GM18519 (cell line): ENCODE measurements around the gene DIP2C.

ENCODE experiments used
- ATAC-seq: cut with Tn5 transposase; IDR thresholded peaks from one replicate; pipeline ENCODE4 v1.9.1; 2021; ENCODE audit warnings: mild to moderate bottlenecking, moderate library complexity; ENCODE audit not compliant: unreplicated experiment, low FRiP score

Gene DIP2C

DNA sequence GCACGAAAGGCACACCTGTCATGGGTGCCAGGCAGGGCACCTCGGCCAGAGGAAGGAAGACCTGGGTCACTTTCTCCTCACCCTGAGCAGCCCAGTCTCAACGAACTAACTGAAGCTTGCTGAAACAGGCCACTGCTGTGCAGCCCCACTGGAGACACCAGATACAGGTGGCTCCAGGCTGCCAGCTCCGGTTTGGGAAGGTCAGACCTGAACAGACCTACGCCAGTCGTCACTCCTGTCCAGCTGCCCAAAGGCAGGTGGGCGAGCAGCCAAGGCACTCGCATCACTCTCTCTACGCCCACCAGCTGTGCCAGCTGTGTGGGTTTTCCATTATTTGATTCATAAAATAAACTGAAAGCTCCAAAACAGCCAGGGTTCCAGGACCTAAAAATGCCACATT is 298.2 kb downstream of the DIP2C start:
- no peak for ATAC-seq

DNA sequence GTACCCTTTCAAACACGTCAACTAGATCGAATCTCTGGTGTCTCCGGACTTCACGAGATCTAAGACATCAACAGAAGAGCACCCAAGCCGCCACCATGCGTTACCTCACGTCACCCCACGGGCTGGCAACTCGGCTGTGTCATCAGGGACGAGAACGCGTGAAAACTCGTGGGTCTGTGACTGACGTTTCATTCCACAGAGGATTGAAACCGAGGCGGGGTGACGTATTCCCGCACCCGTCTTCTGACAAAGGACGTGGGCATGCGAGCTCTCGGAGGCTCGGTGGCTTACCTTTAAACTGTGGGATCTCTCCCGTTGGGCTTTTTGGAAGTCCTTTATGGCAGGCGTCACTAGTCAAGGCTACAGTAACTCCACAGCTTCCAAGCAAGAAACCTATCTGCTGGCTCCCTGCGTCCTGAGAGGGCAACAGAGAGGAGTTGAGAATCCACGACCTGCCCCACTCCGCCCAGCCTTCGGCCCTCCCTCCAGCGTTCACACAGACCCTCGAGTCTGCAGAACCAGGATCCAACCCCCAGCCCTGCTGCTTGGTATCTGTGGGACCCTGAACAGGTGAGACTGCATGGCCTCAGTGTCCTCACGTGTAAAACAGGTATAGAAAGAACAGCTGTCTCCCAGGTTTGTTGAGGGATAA is 298.9 kb downstream of the DIP2C start:
- no peak for ATAC-seq

DNA sequence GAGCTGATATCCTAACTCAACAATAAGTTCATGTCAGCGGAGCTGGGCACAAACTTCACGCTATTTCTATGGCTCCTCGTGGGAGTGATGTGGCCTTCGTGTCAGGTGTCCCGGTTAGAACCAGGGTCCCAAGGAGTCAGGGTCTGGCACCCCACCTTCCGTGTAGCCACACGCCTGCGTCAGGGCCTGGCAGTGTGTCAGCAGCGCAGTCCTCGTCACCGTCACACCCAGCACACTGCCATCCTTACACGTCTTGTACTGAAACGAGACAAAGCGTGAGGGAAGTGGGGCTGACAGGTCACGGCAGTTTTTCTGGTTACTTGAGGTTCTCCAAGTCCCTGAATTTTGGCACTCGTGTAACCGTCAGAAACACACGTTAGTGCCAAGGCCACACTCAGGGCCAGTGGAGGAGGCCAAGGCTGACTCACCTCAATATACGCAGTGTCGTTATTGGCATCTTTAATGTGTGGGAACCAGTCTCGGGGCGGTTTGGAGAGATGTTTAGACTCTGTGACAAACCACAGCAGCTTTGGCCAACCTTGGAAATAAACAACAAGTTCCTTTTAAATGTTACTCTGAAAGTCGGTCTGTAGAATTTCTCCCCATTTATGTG is 299.5 kb downstream of the DIP2C start:
- no peak for ATAC-seq

DNA sequence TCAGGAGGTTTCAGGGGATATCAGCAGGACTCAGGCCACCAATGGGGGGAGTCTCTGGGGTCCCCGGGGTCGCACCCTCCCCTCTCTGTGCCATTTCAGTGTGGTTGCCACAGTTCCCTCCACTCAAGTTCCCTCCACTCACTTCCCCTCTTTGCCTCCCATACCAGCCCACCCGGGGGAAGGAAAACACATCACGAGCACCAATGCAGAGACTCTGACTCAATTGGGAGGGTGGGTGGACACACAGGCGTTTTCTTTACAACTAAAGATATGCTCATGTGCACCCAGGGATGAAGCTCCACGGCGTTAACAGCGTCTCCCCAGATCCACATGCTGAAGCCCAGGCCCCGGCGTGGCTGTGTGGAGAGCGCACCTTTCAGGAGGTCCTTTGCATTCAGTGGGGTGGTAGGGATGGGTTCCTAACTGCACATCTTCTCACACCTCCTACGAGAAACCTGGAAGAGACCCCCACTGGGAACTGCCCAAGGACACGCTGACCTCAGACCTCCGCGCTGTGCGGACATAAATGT is 300.1 kb downstream of the DIP2C start:
- no peak for ATAC-seq

DNA sequence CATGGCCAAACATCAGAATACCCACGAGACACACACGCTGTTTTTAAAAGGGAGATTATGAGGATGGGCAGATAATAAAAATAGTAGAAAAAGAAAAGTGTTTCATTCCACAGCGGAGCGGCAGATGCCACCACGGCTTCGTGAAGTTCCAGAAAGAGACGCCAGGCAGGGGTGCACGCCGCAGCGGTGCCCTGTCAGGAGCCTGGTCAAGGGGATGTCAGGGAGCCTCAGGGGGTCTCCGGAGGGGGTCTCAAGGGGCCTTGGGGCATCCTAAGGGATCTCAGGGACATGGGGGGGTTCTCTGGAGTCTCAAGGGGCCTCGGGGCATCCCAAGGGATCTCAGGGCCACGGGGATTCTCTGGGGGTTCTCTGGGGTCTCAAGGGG is 300.8 kb downstream of the DIP2C start:
- no peak for ATAC-seq

DNA sequence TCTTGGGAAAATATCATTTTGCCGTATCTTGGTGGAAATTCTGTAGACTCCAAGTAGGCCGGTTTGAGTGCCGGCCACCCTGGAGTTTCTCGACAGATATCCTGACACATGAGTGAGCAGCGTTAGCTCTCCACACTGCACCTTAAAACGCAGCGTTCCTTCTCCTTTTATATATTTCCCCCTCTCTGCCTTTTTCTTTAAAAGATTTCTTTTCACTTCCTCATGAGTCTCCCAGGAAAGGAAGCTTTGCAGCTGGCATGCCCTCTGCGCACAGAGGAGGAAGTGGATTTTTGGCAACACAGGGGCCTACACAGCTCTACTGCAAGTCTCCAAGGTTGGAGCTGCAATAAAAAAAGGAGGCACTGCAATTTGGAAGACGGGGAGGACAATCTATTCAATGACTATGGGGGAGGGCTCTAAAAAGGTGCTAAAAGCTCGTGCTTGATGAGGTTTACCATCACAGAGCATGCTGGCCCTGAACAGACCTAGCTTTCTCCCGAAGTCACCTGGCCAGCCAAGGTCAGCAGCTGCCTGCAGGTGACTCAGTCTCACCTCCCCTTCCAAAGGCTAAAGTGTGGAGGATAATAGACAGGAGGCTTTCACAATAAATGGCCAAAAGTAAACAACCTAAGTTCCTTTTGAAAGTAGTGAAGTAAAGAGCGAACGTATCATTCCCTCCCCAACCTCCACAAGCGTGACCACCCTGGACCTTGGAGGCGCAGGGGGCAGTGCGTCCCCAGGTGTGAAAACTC is 301.4 kb downstream of the DIP2C start:
- ATAC-seq = no peak

DNA sequence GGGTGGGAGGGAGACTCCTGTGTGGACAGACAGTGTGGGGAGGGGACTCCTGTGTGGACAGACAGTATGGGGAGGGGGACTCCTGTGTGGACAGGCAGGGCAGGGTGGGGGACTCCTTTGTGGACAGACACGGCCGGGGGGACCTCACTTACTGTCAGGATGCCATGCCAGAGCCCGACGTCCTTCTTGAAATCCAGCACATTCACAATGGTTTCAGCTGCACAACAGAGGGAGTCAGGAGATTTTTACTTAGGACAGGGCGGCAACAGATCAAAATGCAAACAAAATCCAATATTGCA is 301.9 kb downstream of the DIP2C start:
- ATAC-seq = no peak

DNA sequence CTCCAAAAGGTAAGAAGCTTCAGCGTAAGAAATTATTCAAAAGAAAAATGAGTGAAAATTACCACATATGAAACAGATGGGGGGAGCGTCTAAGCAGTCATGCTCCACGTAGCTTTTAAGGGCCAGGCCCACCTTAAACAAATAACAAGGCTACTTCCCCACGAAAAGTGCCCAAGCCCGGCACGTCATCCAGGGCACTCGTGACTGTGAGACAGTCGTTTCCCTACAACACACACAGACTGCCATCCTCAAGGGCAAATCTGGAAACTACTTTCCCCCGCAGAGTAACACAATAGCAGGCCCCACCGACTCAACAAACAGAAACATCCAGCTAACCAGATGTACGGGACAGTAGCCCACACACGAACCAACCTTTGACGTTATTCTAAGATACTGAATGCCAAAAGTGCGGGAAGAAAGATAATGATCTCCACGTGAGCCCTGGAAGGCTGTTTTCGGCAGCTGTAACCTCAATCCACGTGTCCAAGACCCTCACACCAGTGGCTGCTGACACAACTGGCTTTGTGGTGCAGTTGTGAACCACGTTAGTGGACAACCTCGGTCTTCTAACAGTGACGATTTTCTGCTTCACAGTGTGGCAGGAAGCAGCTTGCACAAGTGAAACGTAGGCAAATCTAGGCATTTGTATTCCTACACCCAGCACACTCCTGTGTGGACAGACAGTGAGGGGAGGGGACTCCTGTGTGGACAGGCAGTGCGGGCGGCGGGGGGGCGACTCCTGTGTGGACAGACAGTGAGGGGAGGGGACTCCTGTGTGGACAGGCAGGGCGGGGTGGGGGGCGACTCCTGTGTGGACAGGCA is 302.5 kb downstream of the DIP2C start:
- no peak for ATAC-seq

DNA sequence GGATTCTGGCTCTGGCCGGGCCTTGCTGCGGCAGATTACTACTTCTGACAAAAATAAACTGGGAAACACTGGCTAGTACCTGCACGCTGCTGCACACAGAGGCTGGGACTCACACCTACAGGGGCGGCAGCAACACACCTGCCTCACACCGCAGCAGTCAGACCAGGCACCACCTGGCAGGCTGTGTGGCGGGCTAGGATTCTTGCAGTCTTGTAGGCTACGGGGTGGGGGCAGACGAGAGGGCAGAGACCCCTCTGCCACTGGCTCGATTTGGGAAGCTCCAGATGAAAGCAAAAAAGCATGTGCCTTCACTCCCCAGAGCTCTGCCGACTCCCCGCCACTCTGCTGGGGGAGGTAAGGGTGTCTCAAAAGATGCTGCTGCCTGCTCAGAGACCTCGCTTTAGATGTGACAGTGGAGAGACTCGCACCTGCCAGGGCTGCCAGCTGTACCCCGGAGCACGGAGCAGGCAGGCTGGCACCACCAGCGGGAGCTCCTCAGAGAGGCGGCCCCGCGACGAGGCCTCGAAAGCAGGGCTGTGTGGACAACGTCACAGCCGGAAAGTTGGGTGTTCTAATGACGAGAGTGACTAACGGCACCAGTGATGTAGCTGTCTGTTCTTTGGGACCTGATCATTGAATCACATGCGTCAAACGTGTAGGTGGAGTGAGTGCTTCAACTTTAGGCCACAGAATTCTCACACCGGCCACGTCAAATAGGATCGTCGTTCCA is 303.7 kb downstream of the DIP2C start:
- ATAC-seq = no peak

DNA sequence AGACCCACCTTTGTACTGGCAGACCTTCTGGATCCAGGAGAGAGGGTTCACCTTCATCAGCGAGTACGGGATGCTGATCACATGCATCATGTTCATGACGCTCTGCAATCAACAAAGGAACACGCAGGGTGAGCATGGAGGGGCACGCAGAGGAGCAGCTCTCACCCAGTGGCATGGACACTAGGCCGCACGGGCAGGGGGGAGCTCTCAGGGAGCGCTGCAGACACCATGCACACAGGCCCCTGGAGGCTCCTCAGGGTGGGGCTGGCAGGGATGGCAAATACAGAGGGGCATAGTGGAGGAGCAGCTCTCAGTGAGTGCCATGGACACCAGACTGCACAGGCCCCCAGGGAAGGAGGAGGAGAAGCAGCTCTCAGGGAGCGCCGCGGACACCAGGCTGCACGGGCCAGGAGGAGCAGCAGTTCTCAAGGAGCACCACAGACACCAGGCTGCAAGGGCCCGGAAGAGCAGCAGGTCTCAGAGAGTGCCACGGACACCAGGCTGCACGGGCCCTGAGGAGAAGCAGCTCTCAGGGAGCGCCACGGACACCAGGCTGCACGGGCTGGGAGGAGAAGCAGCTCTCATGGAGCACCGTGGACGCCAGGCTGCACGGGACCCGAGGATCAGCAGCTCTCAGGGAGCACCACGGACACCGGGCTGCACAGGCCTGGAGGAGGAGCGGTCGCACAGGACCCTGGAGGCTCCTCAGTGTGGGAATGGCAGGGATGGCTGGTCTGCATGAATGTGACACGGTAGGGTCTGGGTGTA is 304.7 kb downstream of the DIP2C start:
- no peak for ATAC-seq

DNA sequence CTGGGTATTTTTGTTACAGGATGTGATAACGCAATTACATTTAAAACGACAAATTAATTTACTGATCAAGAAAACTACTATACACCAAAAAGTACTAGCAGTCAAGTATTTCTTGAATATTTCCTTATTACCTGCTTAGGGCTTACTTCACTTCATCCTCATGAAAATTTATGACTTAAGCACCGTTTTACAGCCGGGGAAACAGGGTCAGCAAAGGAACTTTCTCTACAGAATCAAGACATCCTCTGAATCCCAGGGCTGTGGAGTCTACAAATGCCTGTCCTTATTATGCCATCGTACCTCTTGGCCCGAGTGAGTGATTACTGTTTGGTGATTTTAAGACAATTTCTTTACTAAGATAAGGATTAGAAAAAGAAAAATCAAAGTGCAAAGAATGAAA is 305.9 kb downstream of the DIP2C start:
- ATAC-seq = no peak

DNA sequence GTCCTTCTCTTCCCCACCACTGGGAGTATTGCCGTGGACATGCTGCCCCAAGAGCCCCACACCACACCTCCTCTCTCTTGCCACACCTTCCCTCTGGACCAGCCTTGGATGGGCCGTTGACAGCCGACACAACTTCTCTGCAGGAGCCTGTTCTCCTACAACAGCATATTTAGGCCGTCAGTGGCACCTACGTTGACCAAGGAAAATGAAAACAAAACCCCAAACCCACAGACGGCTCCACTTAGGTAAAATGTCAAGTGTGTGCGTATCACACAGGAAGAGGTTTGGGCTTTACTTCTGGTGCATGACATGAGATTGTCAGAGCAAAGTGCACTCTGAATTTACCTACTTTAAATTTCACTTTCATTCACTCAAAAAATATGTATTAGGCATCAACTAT is 307.7 kb downstream of the DIP2C start:
- no peak for ATAC-seq

DNA sequence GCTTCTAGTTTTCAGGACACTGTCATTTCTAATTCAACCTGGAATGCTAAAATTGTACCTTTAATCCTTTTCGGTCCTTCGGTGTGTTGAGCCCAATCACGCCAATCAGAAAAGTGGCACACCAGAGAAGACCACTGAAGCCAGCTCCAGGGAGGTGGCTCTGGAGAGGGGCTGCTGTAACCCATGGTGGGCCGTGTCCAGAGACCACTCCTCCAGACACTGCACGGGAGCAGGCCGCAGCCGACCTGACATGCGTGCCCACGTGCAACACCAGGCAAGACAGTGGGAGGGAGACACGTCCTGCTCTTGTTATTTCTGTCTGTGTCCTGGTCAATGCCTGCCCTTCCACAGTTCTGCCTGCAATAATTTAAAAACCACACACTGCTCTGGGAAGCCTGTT is 308.1 kb downstream of the DIP2C start:
- no peak for ATAC-seq

DNA sequence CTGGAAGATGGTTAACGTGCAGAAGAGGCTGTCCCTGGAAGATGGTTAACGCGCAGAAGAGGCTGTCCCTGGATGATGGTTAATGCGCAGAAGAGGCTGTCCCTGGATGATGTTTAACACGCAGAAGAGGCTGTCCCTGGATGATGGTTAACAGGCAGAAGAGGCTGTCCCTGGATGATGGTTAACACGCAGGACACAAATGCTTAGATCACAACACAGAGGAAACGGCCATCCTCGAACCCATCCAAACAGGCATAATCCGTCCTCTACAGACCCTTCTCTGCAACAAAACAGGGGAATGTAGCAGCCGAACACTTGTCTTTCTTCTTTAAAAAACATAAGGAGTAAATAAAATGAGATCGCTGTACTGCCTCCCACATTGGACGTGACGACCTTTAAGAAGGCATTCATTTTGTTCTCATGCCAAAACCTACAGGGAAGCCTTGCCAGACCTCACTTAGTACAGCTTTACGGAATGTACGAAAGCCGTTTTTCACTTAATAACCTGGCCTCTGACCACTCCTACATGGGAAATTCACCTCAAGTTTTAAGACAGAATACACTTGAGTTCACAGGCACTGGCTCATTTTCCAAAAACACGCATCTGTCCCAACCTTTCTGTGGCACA is 309.0 kb downstream of the DIP2C start:
- no peak for ATAC-seq

DNA sequence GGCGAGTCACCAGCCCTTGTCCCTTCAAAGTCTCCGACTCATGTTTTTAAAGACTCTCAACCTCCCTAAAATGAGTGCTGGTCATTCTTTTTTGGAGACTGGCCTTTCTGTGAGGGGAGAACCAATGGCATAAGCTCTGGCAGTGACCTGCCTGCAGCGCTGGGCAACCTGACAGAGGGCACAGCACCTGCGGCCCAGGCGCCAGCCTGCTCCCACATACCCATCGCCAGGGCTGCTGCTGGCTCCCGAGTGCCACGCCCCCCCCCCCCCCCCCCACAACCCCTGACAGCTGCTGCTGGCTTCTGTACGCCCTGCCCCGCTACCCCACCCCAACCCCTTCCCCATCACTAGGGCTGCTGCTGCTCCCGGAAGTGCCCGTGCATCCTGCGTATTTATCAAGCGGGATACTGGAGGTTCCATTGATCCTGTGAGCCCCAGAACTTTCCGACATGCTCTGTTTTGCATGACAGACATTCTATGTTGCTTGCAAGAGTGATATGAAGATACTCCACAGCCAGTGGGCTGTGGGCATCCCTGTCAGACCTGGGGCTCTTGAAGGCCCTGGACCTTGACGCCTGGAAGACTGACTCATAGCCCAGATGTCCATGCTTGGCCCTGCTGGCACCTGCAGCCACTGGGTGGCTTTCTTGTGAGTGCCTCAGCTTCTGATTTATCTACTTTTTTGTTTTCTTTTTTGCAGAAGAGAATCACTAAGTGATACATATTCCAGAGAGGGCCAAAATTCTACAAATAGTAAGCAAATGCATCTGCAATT is 310.4 kb downstream of the DIP2C start:
- no peak for ATAC-seq

DNA sequence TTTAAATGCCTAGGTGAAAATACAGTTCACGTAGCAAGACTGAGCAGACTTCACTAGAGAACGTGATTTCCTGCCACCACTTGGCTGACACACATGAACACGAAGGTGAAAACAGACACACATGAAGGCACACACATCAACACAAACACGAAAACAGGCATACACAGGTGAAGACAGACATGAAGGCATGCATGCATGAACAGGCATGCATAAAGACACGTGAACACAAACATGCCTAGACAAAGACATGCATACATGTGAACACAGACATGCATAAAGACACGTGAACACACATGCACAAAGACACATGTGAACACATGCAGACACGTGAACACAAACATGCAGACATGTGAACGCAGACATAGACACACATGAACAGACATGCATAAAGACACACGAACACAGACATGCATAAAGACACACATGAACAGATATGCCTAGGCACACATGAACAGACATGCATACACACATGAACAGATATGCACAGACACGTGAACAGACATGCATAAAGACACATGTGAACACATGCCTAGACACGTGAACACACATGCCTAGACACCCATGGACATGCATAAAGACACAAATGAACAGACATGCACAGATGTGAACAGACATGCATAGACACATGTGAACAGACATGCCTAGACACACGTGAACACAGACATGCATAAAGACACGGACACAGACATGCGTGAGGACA is 311.1 kb downstream of the DIP2C start:
- no peak for ATAC-seq

DNA sequence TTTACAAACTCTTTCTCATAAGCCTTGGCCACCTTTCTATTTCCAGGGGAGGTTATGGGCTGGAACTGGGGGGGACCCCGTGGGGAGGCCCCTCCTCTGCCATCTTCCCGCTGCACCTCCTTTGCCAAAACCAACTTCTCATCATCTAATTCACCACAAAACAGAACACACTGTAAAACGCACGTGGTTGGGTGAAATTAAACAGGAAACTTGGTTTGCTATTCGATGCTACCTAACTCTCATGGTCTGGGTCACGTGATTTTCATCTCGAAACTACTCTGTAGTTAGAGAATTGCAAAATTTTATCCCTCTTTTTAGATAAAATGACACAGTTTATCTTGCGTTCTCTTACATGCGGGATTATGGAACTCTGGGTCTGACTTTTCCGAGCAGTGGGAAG is 312.2 kb downstream of the DIP2C start:
- no peak for ATAC-seq
